T-helper 2 cell treated with Interferon-gamma antibody and Interleukin-4, amounts not matched to agents 5 μg/mL and 100 μg/mL, for 36 hours (primary cell): Measurements from ENCODE around the gene TNFRSF9.
A peak's percentile ranks its signal among the peaks of the same experiment; 100 is the strongest.
"Not testable (repeated sequence)": the region's sequence is repeated elsewhere in the genome, so short reads cannot be mapped to it uniquely, and the experiment has no call there.

Experiments
- DNase-seq: peaks from one replicate; pipeline ENCODE4 v3.0.0; 2021; ENCODE audit warnings: low spot score
- H3K27ac Mint-ChIP-seq: one replicate; pipeline ENCODE4 v1.8.0; 2021; ENCODE audit warnings: mild to moderate bottlenecking, mixed read lengths
- H3K27me3 Mint-ChIP-seq: one replicate; pipeline ENCODE4 v1.8.0; 2021; ENCODE audit warnings: low read depth, mixed read lengths
- H3K36me3 Mint-ChIP-seq: one replicate; pipeline ENCODE4 v1.8.0; 2021; ENCODE audit warnings: low read depth, mixed read lengths
- H3K4me1 Mint-ChIP-seq: one replicate; pipeline ENCODE4 v1.8.0; 2021; ENCODE audit warnings: low read depth, mixed read lengths
- H3K4me3 Mint-ChIP-seq: one replicate; pipeline ENCODE4 v1.8.0; 2022; ENCODE audit warnings: mild to moderate bottlenecking, moderate library complexity, mixed read lengths
- H3K9me3 Mint-ChIP-seq: one replicate; pipeline ENCODE4 v1.8.0; 2021; ENCODE audit warnings: mixed read lengths

The TNFRSF9 gene

DNA sequence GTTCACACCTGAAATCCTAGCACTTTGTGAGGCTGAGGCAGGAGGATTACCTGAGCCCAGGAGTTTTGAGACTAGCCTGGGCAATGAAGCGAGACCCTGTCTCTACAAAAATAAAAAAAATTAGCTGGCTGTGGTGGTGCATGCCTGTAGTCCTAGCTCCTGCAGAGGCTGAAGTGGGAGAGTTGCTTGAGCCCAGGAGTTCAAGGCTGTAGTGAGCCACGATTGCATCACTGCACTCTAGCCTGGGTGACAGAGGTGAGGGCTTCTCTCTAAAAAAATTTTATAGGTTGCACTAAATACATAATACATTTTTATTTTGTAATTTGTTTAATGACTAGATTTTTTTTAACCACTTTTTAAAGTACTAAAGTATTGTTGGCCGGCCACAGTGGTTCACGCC is 27.0 kb upstream of the TNFRSF9 start:
- H3K36me3 Mint-ChIP-seq = peaks cover 70% of the 10 kb centered on the region
- H3K4me3 Mint-ChIP-seq = no peak overlapping the region
- H3K4me1 Mint-ChIP-seq = peaks cover 34% of the 10 kb centered on the region
- H3K9me3 Mint-ChIP-seq = no peaks in the 10 kb centered on the region
- DNase-seq = no peak
- H3K27me3 Mint-ChIP-seq = no peaks in the 10 kb centered on the region
- no peak overlapping the region for H3K27ac Mint-ChIP-seq

DNA sequence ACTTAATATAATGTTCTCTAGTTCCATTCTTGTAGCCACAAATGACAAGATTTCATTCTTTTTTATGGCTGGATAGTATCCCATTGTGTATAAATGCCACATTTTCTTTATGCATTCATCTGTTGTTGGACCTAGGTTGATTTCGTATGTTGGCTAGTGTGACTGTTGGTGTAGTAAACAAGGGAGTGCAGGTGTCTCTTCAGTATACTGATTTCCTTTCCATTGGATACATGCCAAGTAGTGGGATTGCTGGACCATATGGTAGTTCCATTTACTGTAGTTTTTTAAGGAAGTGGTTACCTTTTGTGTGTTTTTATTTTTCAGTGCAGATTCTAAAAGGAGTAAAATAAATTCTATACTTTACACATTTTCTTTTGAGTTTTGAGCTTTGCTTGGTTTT is 26.6 kb upstream of the TNFRSF9 start:
- Mint-ChIP-seq H3K27me3 (no peaks in the 10 kb centered on the region), H3K4me1 (peaks cover 37% of the 10 kb centered on the region), H3K27ac (peak overlapping the region; percentile 2), H3K36me3 (peaks cover 68% of the 10 kb centered on the region), H3K9me3 (no peaks in the 10 kb centered on the region), H3K4me3 (no peak overlapping the region)
- no peak for DNase-seq

DNA sequence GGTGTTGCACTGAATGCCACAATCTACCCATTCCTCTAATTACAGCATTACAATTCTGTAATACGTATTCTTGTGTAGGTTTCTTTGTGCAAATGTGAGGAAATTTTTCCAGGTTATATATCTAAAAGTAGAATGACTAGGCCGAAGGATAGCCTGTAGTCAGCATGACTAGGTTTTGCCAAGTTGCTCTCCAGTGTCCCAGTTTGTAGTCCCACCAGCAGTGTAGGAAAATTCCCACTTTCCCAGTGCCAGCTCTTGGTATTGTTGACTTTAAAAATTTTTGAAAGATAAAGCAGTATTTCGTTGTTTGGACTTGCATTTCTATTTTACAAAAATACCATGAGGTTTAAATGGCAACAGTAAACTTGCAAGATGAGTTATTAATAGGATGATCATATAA is 23.8 kb upstream of the TNFRSF9 start:
- Mint-ChIP-seq H3K27ac (peak overlapping the region; percentile 52), H3K4me1 (peaks cover 43% of the 10 kb centered on the region)

DNA sequence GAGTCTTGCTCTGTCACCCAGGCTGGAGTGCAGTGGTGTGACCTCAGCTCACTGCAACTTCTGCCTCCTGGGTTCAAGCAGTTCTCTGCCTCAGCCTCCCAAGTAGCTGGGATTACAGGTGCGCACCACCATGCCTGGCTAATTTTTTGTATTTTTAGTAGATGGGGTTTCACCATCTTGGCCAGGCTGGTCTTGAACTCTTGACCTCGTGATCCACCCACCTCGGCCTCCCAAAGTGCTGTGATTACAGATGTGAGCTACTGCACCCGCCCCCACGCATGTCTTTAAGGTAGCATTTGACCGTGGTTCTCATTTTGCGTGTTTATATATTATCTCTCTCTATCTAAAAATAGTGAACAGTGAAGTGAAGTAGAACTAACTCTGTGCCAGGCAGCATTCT is 23.2 kb upstream of the TNFRSF9 start:
- not testable (repeated sequence) for DNase-seq, H3K27me3 Mint-ChIP-seq, H3K9me3 Mint-ChIP-seq
- Mint-ChIP-seq H3K36me3 (peaks cover 45% of the 10 kb centered on the region), H3K4me3 (peak overlapping the region; percentile 70), H3K4me1 (peaks cover 46% of the 10 kb centered on the region), H3K27ac (peak overlapping the region; percentile 85)

More for the DNA sequence above, 23.8 kb upstream of the TNFRSF9 start:
- DNase-seq = no peak
- Mint-ChIP-seq H3K36me3 (peaks cover 50% of the 10 kb centered on the region), H3K4me3 (peak overlapping the region; percentile 70), H3K27me3 (no peaks in the 10 kb centered on the region), H3K9me3 (no peaks in the 10 kb centered on the region)

DNA sequence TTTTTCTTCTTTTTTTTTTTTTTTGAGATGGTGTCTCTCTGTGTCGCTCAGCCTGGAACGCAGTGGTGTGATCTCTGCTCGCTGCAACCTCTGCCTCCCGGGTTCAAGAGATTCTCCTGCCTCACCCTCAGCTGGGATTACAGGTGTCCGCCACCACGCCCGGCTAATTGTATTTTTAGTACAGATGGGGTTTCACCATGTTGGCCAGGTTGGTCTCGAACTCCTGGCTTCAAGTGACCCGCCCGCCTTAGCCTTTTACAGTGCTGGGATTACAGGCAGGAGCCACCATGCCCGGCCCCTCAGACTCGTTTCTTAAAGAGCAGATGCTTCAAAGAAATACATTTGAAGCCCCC is 22.7 kb upstream of the TNFRSF9 start:
- peaks cover 46% of the 10 kb centered on the region for H3K4me1 Mint-ChIP-seq
- not testable (repeated sequence) for H3K9me3 Mint-ChIP-seq, H3K27me3 Mint-ChIP-seq, DNase-seq
- H3K27ac Mint-ChIP-seq = peak overlapping the region; percentile 85
- peak overlapping the region; percentile 96 for H3K4me3 Mint-ChIP-seq
- peaks cover 43% of the 10 kb centered on the region for H3K36me3 Mint-ChIP-seq

DNA sequence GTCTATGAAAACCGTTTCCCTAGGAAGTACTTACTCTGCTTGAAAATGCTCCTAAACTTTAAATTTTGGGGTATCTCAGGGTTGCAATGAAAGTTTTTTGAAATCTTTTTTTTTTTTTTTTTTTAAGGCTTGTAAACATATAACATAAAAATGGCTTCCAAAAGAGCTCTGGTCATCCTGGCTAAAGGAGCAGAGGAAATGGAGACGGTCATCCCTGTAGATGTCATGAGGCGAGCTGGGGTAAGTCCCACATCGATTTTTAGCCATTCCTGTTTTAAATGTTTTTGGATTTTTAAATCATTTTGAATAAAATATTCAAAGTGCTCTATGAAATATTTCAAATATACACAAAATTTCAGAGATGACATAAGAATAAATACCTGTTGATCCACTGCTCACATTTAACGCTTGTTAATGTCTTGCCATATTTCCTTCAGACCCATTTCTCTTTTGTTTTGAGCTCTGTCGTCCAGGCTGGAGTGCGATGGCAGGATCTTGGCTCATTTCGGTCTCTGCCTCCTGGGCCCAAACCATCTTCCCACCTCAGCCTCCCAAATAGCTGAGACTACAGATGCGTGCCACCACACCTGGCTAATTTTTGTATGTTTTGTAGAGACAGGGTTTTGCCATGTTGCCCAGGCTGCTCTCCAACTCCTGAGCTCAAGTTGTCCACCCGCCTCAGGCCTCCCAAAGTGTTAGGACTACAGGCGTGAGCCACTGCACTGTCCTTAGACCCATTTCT is 22.2 kb upstream of the TNFRSF9 start:
- Mint-ChIP-seq H3K4me1 (peaks cover 46% of the 10 kb centered on the region), H3K36me3 (peaks cover 43% of the 10 kb centered on the region), H3K27ac (peak overlapping the region; percentile 95), H3K27me3 (no peaks in the 10 kb centered on the region), H3K4me3 (peak overlapping the region; percentile 96), H3K9me3 (no peaks in the 10 kb centered on the region)
- no peak for DNase-seq

DNA sequence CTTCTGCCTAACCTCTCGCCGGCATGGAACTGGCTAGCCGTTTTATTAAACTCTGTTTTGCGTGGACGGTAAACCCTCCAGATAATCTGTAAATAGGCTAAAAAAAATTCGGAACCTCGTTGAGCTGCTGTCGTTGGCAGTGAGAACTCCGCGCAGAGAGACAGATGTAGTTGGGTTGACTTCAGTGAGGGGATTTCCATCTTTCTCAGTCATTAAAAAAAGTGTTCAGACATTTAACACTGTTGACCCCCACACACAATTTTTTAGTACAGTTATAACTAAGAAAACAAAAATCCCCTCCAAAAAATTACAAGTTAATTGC is 21.3 kb upstream of the TNFRSF9 start:
- Mint-ChIP-seq H3K4me1 (peaks cover 45% of the 10 kb centered on the region), H3K36me3 (peaks cover 40% of the 10 kb centered on the region), H3K9me3 (no peaks in the 10 kb centered on the region), H3K4me3 (peak overlapping the region; percentile 96), H3K27ac (peak overlapping the region; percentile 95), H3K27me3 (no peaks in the 10 kb centered on the region)
- no peak for DNase-seq

DNA sequence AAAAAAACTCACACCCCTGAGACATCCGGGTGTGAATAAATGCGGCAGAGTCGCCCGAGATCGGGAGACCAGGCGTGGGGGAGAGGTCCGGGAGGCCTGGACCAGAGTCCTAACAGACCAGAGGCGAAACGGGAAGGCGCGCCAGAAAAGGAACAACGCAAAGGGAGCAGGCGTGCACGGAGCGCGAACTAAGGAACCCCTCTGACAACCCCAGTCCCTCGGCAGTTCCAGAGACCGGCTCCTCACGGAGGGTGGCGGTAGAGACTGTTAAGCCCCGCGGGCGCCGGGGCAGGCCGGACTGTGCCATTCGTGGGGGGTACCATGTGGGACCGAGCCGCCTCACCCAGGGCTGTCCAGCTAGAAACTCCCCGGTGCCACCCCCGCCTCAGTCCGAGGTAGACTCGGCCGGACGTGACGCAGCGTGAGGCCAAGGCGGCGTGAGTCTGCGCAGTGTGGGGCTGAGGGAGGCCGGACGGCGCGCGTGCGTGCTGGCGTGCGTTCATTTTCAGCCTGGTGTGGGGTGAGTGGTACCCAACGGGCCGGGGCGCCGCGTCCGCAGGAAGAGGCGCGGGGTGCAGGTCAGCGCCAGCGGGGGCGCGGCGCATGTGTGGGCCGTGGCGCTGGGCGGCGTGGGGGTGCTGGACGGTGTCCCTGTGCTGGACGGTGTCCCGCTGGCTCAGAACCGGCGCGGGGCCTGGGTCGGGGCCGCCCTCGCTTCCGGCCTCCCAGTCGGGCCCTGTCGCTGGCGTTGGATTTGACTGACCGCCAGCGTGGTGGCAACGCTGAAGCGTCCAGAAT is 20.8 kb upstream of the TNFRSF9 start, which contains the start of gene PARK7:
Gene PARK7 (plus strand): TSS at position 496 of the 798 bp plus-strand sequence. CDS start 1,075 bp downstream, outside the sequence.
- H3K36me3 Mint-ChIP-seq = peaks cover 35% of the 10 kb centered on the region
- H3K4me1 Mint-ChIP-seq = peaks cover 43% of the 10 kb centered on the region
- no peaks in the 10 kb centered on the region for H3K27me3 Mint-ChIP-seq
- H3K4me3 Mint-ChIP-seq = peak within 1 kb of the TSS; percentile 96
- no peaks in the 10 kb centered on the region for H3K9me3 Mint-ChIP-seq
- H3K27ac Mint-ChIP-seq = peak within 1 kb of the TSS; percentile 99
- peak; percentile 100 for DNase-seq

DNA sequence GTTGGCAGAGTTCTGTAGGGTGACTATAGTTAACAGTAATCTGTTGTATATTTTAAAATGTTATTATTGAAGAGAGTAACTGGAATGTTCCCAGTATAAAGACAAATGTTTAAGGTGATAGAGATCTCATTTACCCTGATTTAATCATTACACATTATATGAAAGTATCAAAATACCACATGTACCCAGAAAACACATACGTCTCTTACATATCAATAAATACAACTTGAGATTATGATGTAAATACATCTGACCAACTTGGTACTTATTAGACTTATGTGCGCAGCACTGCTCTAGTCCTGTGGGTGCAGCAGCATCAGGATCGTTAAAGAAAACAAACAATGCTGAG is 20.2 kb upstream of the TNFRSF9 start:
- Mint-ChIP-seq H3K27ac (peak overlapping the region; percentile 99), H3K4me3 (peak overlapping the region; percentile 96), H3K4me1 (peaks cover 45% of the 10 kb centered on the region), H3K27me3 (no peaks in the 10 kb centered on the region), H3K36me3 (peaks cover 31% of the 10 kb centered on the region), H3K9me3 (no peaks in the 10 kb centered on the region)
- DNase-seq = no peak

DNA sequence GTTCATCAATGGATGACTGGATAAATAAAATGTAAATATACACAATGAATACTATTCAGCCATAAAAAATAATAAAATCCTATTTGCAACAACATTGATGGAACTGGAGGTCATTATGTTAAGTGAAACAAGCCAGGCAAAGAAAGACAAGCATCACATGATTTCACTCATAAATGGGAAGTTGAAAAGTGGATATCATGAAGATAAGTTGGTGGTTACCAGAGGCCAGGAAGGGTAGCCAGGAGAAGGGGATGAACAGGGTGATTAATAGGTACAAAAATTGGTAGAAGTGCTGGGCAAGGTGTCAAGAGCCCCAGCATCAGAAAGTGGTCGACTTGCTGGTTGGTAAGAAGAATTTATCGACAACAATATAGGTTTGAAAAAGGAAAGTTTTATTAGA is 19.5 kb upstream of the TNFRSF9 start:
- peaks cover 26% of the 10 kb centered on the region for H3K36me3 Mint-ChIP-seq
- H3K27ac Mint-ChIP-seq = peak overlapping the region; percentile 99
- no peak for DNase-seq
- H3K9me3 Mint-ChIP-seq = no peaks in the 10 kb centered on the region
- peak overlapping the region; percentile 96 for H3K4me3 Mint-ChIP-seq
- H3K4me1 Mint-ChIP-seq = peaks cover 45% of the 10 kb centered on the region
- no peaks in the 10 kb centered on the region for H3K27me3 Mint-ChIP-seq

DNA sequence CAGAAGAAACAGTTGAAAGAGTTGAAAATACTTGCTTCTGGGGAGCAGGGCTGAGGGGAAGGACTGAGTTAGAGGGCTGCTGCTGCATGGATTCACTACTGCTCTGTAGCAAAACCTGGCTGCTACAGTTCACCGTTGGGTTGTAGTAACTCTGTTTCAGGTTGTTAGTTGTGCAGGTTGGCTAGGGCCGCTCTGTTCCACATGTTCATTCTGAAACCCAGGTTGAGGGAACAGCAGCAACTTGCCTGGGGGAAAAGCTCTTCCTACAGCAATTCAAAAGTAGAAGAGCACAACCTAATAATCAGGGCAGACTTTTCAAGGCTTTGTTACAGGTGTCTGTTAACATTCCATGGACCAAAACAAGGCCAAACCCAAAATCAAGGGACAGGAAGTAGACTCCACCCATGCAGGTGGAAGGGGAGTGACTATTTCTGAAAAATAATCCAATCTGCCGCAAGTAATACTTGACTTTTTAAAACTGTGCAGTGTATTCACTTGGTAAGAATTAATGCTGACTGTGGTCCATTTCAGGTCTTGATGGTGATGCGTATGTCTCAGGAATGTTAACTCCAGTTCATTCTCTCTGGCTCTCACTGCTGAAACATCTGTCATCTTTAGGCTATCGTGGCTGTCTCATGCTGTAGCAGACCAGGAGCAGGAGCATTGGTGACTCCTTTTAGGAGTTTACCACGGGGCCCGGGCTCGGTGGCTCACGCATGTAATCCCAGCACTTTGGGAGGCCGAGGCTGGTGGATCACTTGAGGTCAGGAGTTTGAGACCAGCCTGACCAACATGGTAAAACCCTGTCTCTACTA is 15.8 kb upstream of the TNFRSF9 start:
- Mint-ChIP-seq H3K27me3 (no peaks in the 10 kb centered on the region), H3K4me1 (peaks cover 31% of the 10 kb centered on the region), H3K27ac (peak overlapping the region; percentile 4), H3K9me3 (no peaks in the 10 kb centered on the region), H3K4me3 (peak overlapping the region; percentile 58), H3K36me3 (no peaks in the 10 kb centered on the region)
- DNase-seq = no peak

DNA sequence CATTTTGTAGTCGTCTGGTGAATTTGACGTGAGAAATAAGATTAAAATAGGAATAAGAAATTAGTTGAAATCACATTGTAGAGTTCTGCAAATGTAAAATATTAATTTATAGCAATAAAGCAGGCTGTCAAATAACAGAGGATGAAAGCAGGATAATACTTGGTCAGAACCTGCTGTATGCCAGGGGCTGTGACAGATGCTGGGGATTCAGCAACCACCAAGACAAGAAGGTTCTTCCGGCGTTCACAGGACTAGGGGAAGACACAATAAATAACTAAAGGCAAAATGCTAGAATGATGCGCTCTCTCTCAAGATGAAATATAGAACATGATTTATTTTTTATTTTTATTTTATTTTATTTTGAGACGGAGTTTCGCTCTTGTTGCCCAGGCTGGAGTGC is 14.0 kb upstream of the TNFRSF9 start:
- no peaks in the 10 kb centered on the region for H3K36me3 Mint-ChIP-seq
- no peak for DNase-seq
- H3K4me1 Mint-ChIP-seq = peaks cover 32% of the 10 kb centered on the region

DNA sequence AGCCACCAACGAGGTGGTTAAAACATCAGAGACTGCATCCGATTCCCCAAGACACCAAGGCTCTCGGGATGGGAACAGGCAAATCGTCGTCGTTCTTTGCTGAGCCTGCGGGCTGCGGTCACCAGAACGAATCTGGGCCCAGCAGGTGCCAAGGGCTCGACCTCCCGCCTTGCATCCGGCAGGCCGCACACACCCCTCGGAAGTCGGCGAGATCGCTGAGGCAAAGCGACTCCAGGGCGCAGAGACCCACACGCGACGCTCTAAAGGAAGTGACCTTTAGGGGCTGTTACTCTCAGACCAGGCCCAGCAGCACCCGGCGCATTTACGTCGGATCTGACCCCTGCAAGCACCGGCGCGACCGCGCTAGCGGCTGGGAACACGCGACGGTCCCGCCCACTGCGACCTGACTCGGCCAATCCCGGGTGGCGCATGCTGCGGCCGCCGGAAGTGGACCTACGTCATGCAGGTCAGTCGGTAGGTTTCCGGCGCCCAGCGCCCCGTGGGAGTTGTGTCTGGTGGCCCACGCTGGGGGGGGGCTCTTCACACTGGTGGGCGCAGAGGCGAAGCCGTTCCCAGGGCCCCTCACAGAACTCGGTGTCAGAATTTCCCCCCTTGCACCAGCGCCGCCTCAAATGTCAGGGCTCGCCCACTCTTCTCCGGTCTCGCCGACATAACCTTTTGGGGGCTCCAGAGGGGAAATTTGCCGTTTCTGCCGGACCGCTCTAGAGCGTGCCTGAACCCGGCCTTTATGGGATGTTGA is 13.4 kb upstream of the TNFRSF9 start:
- Mint-ChIP-seq H3K36me3 (no peaks in the 10 kb centered on the region), H3K27ac (peak overlapping the region; percentile 96), H3K9me3 (no peaks in the 10 kb centered on the region), H3K4me1 (peaks cover 35% of the 10 kb centered on the region), H3K4me3 (peak overlapping the region; percentile 92), H3K27me3 (no peaks in the 10 kb centered on the region)
- peak; percentile 95 for DNase-seq

More for the DNA sequence above, 14.0 kb upstream of the TNFRSF9 start:
- H3K27ac Mint-ChIP-seq = peak overlapping the region; percentile 96
- H3K4me3 Mint-ChIP-seq = peak overlapping the region; percentile 92
- no peaks in the 10 kb centered on the region for H3K9me3 Mint-ChIP-seq
- H3K27me3 Mint-ChIP-seq = no peaks in the 10 kb centered on the region
